Body of pancreas (tissue), 4 donors: Measurements from ENCODE around the gene GINS2.

Source experiments
- POLR2A ChIP-seq, 3 donors: fragments of 450-650 bp; IDR thresholded peaks; one replicate each; pipeline ENCODE4 v1.6.1; 2016; ENCODE audit warnings: antibody characterized with exemption in 3 of 3, mild to moderate bottlenecking in 2 of 3
- TF ChIP-seq, protein P1 (sequence below), 7 experiments: fragments of 450-650 bp in 4 of 7; fragments of 200-600 bp in 3 of 7; sonication (generic) in 3 of 7; IDR thresholded peaks; one replicate each; pipeline ENCODE4 v1.5.1; 2016 to 2019; ENCODE audit warnings: antibody characterized with exemption in 7 of 7

GRCh38 chr16:85645021-85645589, 43.6 kb downstream of the GINS2 start:
- TF ChIP-seq, protein P1, sequence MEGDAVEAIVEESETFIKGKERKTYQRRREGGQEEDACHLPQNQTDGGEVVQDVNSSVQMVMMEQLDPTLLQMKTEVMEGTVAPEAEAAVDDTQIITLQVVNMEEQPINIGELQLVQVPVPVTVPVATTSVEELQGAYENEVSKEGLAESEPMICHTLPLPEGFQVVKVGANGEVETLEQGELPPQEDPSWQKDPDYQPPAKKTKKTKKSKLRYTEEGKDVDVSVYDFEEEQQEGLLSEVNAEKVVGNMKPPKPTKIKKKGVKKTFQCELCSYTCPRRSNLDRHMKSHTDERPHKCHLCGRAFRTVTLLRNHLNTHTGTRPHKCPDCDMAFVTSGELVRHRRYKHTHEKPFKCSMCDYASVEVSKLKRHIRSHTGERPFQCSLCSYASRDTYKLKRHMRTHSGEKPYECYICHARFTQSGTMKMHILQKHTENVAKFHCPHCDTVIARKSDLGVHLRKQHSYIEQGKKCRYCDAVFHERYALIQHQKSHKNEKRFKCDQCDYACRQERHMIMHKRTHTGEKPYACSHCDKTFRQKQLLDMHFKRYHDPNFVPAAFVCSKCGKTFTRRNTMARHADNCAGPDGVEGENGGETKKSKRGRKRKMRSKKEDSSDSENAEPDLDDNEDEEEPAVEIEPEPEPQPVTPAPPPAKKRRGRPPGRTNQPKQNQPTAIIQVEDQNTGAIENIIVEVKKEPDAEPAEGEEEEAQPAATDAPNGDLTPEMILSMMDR (IDR thresholded peaks at IDR 0.05): no peak
- no peak for TF ChIP-seq POLR2A (IDR thresholded peaks at IDR 0.05)
